Measurements from ENCODE around the gene KCNQ2.

The KCNQ2 gene

GRCh38 chr20:63407928-63408683, 64.3 kb downstream of the KCNQ2 start:
- Histone ChIP-seq H3K4me1 (ENCODE audit: control insufficient read depth, insufficient read depth, low read length) (no peaks in the 10 kb centered on the region), H3K4me3 (ENCODE audit: low read length) (no peak overlapping the region), H3K36me3 (ENCODE audit: control insufficient read depth, insufficient read depth, low read length) (no peaks in the 10 kb centered on the region), H3K27ac (ENCODE audit: low read depth, low read length) (no peak overlapping the region), H3K9ac (ENCODE audit: low read length) (no peak overlapping the region), H3K27me3 (ENCODE audit: control insufficient read depth, insufficient read depth, low read length) (peaks cover 9% of the 10 kb centered on the region)

GRCh38 chr20:63406617-63407245, 65.7 kb downstream of the KCNQ2 start:
- peaks cover 6% of the 10 kb centered on the region for H3K27me3 ChIP-seq (ENCODE audit: control insufficient read depth, insufficient read depth, low read length)
- no peak overlapping the region for H3K4me3 ChIP-seq (ENCODE audit: low read length)
- no peaks in the 10 kb centered on the region for H3K4me1 ChIP-seq (ENCODE audit: control insufficient read depth, insufficient read depth, low read length)
- H3K27ac ChIP-seq (ENCODE audit: low read depth, low read length), result no peak overlapping the region
- H3K9ac ChIP-seq (ENCODE audit: low read length), result no peak overlapping the region
- no peaks in the 10 kb centered on the region for H3K36me3 ChIP-seq (ENCODE audit: control insufficient read depth, insufficient read depth, low read length)

GRCh38 chr20:63406011-63406410, 66.4 kb downstream of the KCNQ2 start:
- H3K36me3 ChIP-seq (ENCODE audit: control insufficient read depth, insufficient read depth, low read length), result no peaks in the 10 kb centered on the region
- H3K4me3 ChIP-seq (ENCODE audit: low read length), result no peak overlapping the region
- H3K9ac ChIP-seq (ENCODE audit: low read length), result no peak overlapping the region
- H3K4me1 ChIP-seq (ENCODE audit: control insufficient read depth, insufficient read depth, low read length), result no peaks in the 10 kb centered on the region
- no peak overlapping the region for H3K27ac ChIP-seq (ENCODE audit: low read depth, low read length)
- H3K27me3 ChIP-seq (ENCODE audit: control insufficient read depth, insufficient read depth, low read length), result peaks cover 6% of the 10 kb centered on the region

GRCh38 chr20:63405102-63405730, 67.2 kb downstream of the KCNQ2 start:
- Histone ChIP-seq H3K9ac (ENCODE audit: low read length) (no peak overlapping the region), H3K27ac (ENCODE audit: low read depth, low read length) (no peak overlapping the region), H3K36me3 (ENCODE audit: control insufficient read depth, insufficient read depth, low read length) (no peaks in the 10 kb centered on the region), H3K4me3 (ENCODE audit: low read length) (no peak overlapping the region), H3K4me1 (ENCODE audit: control insufficient read depth, insufficient read depth, low read length) (no peaks in the 10 kb centered on the region), H3K27me3 (ENCODE audit: control insufficient read depth, insufficient read depth, low read length) (peaks cover 6% of the 10 kb centered on the region)

GRCh38 chr20:63404129-63405085, 68.0 kb downstream of the KCNQ2 start:
- no peak overlapping the region for H3K4me3 ChIP-seq (ENCODE audit: low read length)
- H3K27me3 ChIP-seq (ENCODE audit: control insufficient read depth, insufficient read depth, low read length), result peaks cover 6% of the 10 kb centered on the region
- no peaks in the 10 kb centered on the region for H3K36me3 ChIP-seq (ENCODE audit: control insufficient read depth, insufficient read depth, low read length)
- H3K9ac ChIP-seq (ENCODE audit: low read length), result no peak overlapping the region
- no peaks in the 10 kb centered on the region for H3K4me1 ChIP-seq (ENCODE audit: control insufficient read depth, insufficient read depth, low read length)
- H3K27ac ChIP-seq (ENCODE audit: low read depth, low read length), result no peak overlapping the region

- H3K27me3 ChIP-seq (ENCODE audit: control insufficient read depth, insufficient read depth, low read length), result peaks cover 6% of the 10 kb centered on the region
- no peak overlapping the region for H3K9ac ChIP-seq (ENCODE audit: low read length)
- no peaks in the 10 kb centered on the region for H3K36me3 ChIP-seq (ENCODE audit: control insufficient read depth, insufficient read depth, low read length)
Measured at GRCh38 chr20:63403403-63404105, 68.9 kb downstream of the KCNQ2 start.

GRCh38 chr20:63402860-63403220, 69.6 kb downstream of the KCNQ2 start:
- peaks cover 6% of the 10 kb centered on the region for H3K27me3 ChIP-seq (ENCODE audit: control insufficient read depth, insufficient read depth, low read length)

More at GRCh38 chr20:63403403-63404105, 68.9 kb downstream of the KCNQ2 start:
- no peaks in the 10 kb centered on the region for H3K4me1 ChIP-seq (ENCODE audit: control insufficient read depth, insufficient read depth, low read length)
- no peak overlapping the region for H3K27ac ChIP-seq (ENCODE audit: low read depth, low read length)
- no peak overlapping the region for H3K4me3 ChIP-seq (ENCODE audit: low read length)

GRCh38 chr20:63402181-63402859, 70.1 kb downstream of the KCNQ2 start:
- peaks cover 8% of the 10 kb centered on the region for H3K27me3 ChIP-seq (ENCODE audit: control insufficient read depth, insufficient read depth, low read length)
- H3K27ac ChIP-seq (ENCODE audit: low read depth, low read length), result no peak overlapping the region
- no peaks in the 10 kb centered on the region for H3K4me1 ChIP-seq (ENCODE audit: control insufficient read depth, insufficient read depth, low read length)
- H3K36me3 ChIP-seq (ENCODE audit: control insufficient read depth, insufficient read depth, low read length), result no peaks in the 10 kb centered on the region
- H3K4me3 ChIP-seq (ENCODE audit: low read length), result no peak overlapping the region
- no peak overlapping the region for H3K9ac ChIP-seq (ENCODE audit: low read length)

More at GRCh38 chr20:63402860-63403220, 69.6 kb downstream of the KCNQ2 start:
- no peak overlapping the region for H3K9ac ChIP-seq (ENCODE audit: low read length)
- H3K27ac ChIP-seq (ENCODE audit: low read depth, low read length), result no peak overlapping the region
- H3K4me1 ChIP-seq (ENCODE audit: control insufficient read depth, insufficient read depth, low read length), result no peaks in the 10 kb centered on the region
- no peaks in the 10 kb centered on the region for H3K36me3 ChIP-seq (ENCODE audit: control insufficient read depth, insufficient read depth, low read length)
- no peak overlapping the region for H3K4me3 ChIP-seq (ENCODE audit: low read length)

GRCh38 chr20:63401384-63402110, 70.9 kb downstream of the KCNQ2 start:
- H3K36me3 ChIP-seq (ENCODE audit: control insufficient read depth, insufficient read depth, low read length), result no peaks in the 10 kb centered on the region
- H3K9ac ChIP-seq (ENCODE audit: low read length), result no peak overlapping the region
- H3K27me3 ChIP-seq (ENCODE audit: control insufficient read depth, insufficient read depth, low read length), result peaks cover 8% of the 10 kb centered on the region
- no peaks in the 10 kb centered on the region for H3K4me1 ChIP-seq (ENCODE audit: control insufficient read depth, insufficient read depth, low read length)
- no peak overlapping the region for H3K4me3 ChIP-seq (ENCODE audit: low read length)
- H3K27ac ChIP-seq (ENCODE audit: low read depth, low read length), result no peak overlapping the region

GRCh38 chr20:63400486-63401210, 71.8 kb downstream of the KCNQ2 start:
- H3K36me3 ChIP-seq (ENCODE audit: control insufficient read depth, insufficient read depth, low read length), result no peaks in the 10 kb centered on the region

More at GRCh38 chr20:63400486-63401210, 71.8 kb downstream of the KCNQ2 start:
- H3K4me3 ChIP-seq (ENCODE audit: low read length), result no peak overlapping the region
- no peaks in the 10 kb centered on the region for H3K4me1 ChIP-seq (ENCODE audit: control insufficient read depth, insufficient read depth, low read length)
- H3K27me3 ChIP-seq (ENCODE audit: control insufficient read depth, insufficient read depth, low read length), result peaks cover 8% of the 10 kb centered on the region
- no peak overlapping the region for H3K9ac ChIP-seq (ENCODE audit: low read length)
- no peak overlapping the region for H3K27ac ChIP-seq (ENCODE audit: low read depth, low read length)
